ENCODE data around the gene SPEM2. TPM values are rescaled to one million over a fixed set of nuclear protein-coding genes. Genes with fewer than 3 reads are reported as not detected.

SPEM2 gene
- total and polyA plus RNA-seq, 2 experiments from 2014 or later = not detected

GRCh38 chr17:7388856-7389255, 36.6 kb upstream of the SPEM2 start:
- H3K4me2 ChIP-seq = no peak overlapping the region
- 98% methylated on average over 10 of the region's 10 CpGs for WGBS (ENCODE audit: low lambda C conversion rate, missing lambda C conversion rate)
- H3K9me2 ChIP-seq (replicated peaks; ENCODE audit: insufficient read depth) = no peaks in the 10 kb centered on the region
- H3K4me3 ChIP-seq = no peak overlapping the region
- H3K27me3 ChIP-seq = no peaks in the 10 kb centered on the region
- H3K79me2 ChIP-seq = peaks cover 8% of the 10 kb centered on the region
- peaks cover 9% of the 10 kb centered on the region for H3K4me1 ChIP-seq (ENCODE audit: insufficient read depth)
- H3K27ac ChIP-seq = no peak overlapping the region
- H3K9me3 ChIP-seq (ENCODE audit: low read depth) = no peaks in the 10 kb centered on the region
- DNase-seq (ENCODE audit: low spot score) = no peak
- no peaks in the 10 kb centered on the region for H4K20me1 ChIP-seq (ENCODE audit: insufficient read depth, poor library complexity, severe bottlenecking)
- TF ChIP-seq, protein P1, sequence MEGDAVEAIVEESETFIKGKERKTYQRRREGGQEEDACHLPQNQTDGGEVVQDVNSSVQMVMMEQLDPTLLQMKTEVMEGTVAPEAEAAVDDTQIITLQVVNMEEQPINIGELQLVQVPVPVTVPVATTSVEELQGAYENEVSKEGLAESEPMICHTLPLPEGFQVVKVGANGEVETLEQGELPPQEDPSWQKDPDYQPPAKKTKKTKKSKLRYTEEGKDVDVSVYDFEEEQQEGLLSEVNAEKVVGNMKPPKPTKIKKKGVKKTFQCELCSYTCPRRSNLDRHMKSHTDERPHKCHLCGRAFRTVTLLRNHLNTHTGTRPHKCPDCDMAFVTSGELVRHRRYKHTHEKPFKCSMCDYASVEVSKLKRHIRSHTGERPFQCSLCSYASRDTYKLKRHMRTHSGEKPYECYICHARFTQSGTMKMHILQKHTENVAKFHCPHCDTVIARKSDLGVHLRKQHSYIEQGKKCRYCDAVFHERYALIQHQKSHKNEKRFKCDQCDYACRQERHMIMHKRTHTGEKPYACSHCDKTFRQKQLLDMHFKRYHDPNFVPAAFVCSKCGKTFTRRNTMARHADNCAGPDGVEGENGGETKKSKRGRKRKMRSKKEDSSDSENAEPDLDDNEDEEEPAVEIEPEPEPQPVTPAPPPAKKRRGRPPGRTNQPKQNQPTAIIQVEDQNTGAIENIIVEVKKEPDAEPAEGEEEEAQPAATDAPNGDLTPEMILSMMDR (IDR thresholded peaks at IDR 0.05; ENCODE audit: poor library complexity) = no peak
- no peak for TF ChIP-seq EZH2 (IDR thresholded peaks at IDR 0.05; ENCODE audit: borderline replicate concordance)
- TF ChIP-seq EZH2phosphoT487 (IDR thresholded peaks at IDR 0.05; ENCODE audit: low read depth, severe bottlenecking, unreplicated experiment) = no peak
- no peaks in the 10 kb centered on the region for H3K36me3 ChIP-seq (replicated peaks; ENCODE audit: insufficient read depth, low read depth)
- no peak overlapping the region for H2AFZ ChIP-seq

DNA sequence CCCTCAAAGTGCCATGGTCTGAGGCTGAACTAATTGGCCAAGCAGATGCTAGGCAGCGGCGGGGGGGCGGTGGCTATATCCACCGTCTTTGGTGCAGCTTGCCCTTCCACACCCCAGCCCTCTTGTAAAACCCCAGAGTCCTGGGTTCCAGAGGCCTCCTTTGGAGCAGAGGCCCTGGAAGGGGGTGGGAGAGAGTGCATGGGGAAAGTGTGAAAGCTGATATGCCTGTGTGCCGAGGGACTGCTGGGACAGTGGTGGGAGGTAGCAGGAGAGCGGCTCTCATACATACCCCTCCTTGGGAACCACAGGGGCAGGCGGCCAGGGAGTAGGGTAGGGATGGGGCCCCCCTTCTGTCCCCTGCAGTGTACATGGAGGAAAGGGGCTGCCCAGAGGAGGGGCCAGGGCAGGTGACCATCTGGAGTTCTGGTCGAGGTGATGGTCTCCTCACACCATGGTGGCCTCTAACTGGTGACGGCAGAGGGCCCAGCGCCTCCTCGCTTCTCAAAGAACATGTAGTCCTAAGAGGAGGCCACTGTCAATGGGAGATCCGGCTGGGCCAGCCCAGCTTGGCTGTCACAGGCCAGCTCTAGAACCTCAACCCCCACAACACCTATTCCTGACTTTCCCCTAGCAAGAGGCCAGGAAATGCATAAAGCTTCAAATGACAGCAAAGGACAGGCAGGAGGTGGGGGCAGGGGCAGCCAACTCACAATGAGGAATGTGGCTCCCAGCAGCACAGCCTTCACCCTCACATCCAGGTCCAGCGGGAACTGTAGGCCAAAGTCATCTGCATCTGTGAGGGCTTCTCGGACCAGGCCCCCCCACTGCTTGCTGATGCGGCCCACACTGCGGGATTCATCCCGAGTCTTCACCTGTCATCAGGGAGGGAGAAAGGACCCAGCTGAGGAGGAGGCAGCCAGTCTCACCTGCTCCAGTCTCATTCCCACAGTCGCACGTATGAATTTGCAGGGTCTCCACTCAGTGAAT, 35.2 kb upstream of the SPEM2 start:
- H3K4me1 ChIP-seq (ENCODE audit: insufficient read depth) = peaks cover 9% of the 10 kb centered on the region
- TF ChIP-seq, protein P1 (IDR thresholded peaks at IDR 0.05; ENCODE audit: poor library complexity) = no peak
- TF ChIP-seq EZH2 (IDR thresholded peaks at IDR 0.05; ENCODE audit: borderline replicate concordance) (no peak), EZH2phosphoT487 (IDR thresholded peaks at IDR 0.05; ENCODE audit: low read depth, severe bottlenecking, unreplicated experiment) (no peak)
- no peak overlapping the region for H2AFZ ChIP-seq
- H3K79me2 ChIP-seq = peaks cover 10% of the 10 kb centered on the region
- H4K20me1 ChIP-seq (ENCODE audit: insufficient read depth, poor library complexity, severe bottlenecking) = no peaks in the 10 kb centered on the region
- no peak overlapping the region for H3K27ac ChIP-seq
- 87% methylated on average over 19 of the region's 19 CpGs for WGBS (ENCODE audit: low lambda C conversion rate, missing lambda C conversion rate)
- no peaks in the 10 kb centered on the region for H3K36me3 ChIP-seq (replicated peaks; ENCODE audit: insufficient read depth, low read depth)
- no peaks in the 10 kb centered on the region for H3K9me2 ChIP-seq (replicated peaks; ENCODE audit: insufficient read depth)
- no peaks in the 10 kb centered on the region for H3K9me3 ChIP-seq (ENCODE audit: low read depth)
- H3K4me2 ChIP-seq = no peak overlapping the region
- no peak overlapping the region for H3K4me3 ChIP-seq
- H3K27me3 ChIP-seq = no peaks in the 10 kb centered on the region
- no peak for DNase-seq (ENCODE audit: low spot score)

DNA sequence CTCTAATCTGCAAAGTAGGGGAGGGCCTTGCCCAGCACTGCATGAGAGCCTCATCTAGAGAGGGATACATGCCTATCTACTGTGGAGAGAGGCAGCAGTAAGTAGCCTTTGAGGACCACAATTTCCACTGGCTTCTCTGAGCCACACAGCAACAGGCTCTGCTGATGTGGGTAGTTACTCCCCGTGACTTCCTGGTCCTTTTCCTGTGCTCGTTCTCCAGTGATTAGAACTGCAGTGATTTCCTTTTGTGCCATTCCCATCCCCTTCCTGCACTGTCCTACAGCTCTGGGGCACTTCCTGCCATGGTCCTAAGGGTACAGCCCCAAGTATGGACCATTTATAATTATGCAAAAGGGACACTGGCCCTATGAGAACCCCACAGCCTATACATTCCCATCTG, 34.1 kb upstream of the SPEM2 start:
- peaks cover 10% of the 10 kb centered on the region for H3K79me2 ChIP-seq
- H3K4me1 ChIP-seq (ENCODE audit: insufficient read depth) = peaks cover 9% of the 10 kb centered on the region
- WGBS (ENCODE audit: low lambda C conversion rate, missing lambda C conversion rate) = 69% methylated on average over 2 of the region's 2 CpGs
- H3K27me3 ChIP-seq = no peaks in the 10 kb centered on the region
- no peak overlapping the region for H3K4me2 ChIP-seq
- no peak overlapping the region for H3K27ac ChIP-seq
- H3K9me3 ChIP-seq (ENCODE audit: low read depth) = no peaks in the 10 kb centered on the region
- H3K9me2 ChIP-seq (replicated peaks; ENCODE audit: insufficient read depth) = no peaks in the 10 kb centered on the region
- no peak for DNase-seq (ENCODE audit: low spot score)
- H3K4me3 ChIP-seq = no peak overlapping the region
- no peak overlapping the region for H2AFZ ChIP-seq
- H3K36me3 ChIP-seq (replicated peaks; ENCODE audit: insufficient read depth, low read depth) = no peaks in the 10 kb centered on the region
- TF ChIP-seq EZH2 (IDR thresholded peaks at IDR 0.05; ENCODE audit: borderline replicate concordance) (no peak), EZH2phosphoT487 (IDR thresholded peaks at IDR 0.05; ENCODE audit: low read depth, severe bottlenecking, unreplicated experiment) (no peak)
- TF ChIP-seq, protein P1 (IDR thresholded peaks at IDR 0.05; ENCODE audit: poor library complexity) = no peak
- no peaks in the 10 kb centered on the region for H4K20me1 ChIP-seq (ENCODE audit: insufficient read depth, poor library complexity, severe bottlenecking)
